ENCODE data around the gene AIMP2.

The AIMP2 gene

DNA sequence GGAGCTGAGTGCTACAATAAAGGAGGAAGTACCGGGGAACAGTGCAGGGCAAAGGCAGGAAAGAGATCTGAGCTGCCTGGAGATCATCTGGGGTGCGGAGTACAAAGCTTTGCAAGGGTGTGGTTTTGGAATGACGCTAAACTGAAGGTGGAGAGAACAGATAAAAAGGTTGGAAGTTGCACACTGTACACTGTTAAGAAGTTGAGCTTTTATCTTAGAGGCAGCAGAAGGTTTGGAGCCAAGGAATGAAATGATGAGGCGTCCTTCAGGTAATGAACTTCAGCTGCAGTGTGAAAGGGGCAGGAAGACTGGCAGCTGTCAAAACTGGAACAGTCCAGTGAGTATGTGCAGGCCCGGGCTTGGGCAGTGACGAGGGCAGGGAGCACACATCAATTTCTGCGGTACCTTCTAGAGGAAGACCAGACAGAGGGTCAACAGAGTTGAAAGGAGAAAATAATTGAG is 14.9 kb downstream of the AIMP2 start:
- TF ChIP-seq CTCF (IDR thresholded peaks at IDR 0.05) = no peak
- no peak for TF ChIP-seq ZFX (IDR thresholded peaks at IDR 0.05; ENCODE audit: borderline replicate concordance)
- H3K27ac ChIP-seq = peak overlapping the region; percentile 21; the same call in 1 of the 2 replicates

DNA sequence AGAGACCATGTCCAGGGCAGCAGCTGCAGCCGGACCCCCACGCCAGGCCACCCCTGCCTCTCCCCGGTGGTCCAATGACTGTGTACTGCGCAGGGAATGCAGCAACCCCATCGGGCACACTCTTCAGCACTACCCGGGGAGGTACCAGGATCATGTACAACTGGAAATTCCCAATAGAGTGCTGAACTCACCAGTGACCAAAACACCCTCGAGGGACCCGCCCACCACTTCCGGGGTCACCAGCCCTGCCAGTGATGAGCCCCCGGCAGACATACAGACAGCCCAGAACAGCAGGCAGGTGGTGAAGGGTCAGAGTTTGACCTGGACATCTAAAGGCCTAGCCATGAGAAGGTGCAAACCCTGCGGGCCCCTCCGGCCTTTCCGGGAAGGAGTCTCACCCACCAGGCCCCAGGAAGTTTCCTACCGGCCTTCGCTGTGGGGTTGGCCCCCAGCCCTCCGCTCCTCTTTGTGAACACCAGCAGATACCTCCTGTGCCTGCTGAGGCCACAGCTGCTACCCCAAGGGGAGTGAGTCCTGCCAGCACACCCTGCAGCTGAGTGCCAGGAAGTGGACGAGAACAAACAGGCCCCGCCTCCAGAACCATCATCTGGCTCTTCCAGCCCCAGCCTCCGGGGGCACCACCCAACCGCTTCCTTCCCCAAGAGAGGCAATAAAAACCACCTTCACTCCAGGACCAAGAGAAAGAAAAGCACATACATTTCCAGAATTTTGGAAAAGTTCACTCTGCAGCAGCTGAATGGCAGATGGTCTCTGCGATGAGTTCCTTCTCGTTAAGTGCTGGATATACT is 17.1 kb downstream of the AIMP2 start:
- H3K27ac ChIP-seq = peak overlapping the region; percentile 8; the same call in 1 of the 2 replicates
- TF ChIP-seq ZFX (IDR thresholded peaks at IDR 0.05; ENCODE audit: borderline replicate concordance) = no peak
- TF ChIP-seq CTCF (IDR thresholded peaks at IDR 0.05) = peak; percentile 62

GRCh38 chr7:6026820-6027311 is 17.8 kb downstream of the AIMP2 start:
- H3K27ac ChIP-seq = peak overlapping the region; percentile 8; the same call in 1 of the 2 replicates
- no peak for TF ChIP-seq CTCF (IDR thresholded peaks at IDR 0.05)
- TF ChIP-seq ZFX (IDR thresholded peaks at IDR 0.05; ENCODE audit: borderline replicate concordance) = no peak

DNA sequence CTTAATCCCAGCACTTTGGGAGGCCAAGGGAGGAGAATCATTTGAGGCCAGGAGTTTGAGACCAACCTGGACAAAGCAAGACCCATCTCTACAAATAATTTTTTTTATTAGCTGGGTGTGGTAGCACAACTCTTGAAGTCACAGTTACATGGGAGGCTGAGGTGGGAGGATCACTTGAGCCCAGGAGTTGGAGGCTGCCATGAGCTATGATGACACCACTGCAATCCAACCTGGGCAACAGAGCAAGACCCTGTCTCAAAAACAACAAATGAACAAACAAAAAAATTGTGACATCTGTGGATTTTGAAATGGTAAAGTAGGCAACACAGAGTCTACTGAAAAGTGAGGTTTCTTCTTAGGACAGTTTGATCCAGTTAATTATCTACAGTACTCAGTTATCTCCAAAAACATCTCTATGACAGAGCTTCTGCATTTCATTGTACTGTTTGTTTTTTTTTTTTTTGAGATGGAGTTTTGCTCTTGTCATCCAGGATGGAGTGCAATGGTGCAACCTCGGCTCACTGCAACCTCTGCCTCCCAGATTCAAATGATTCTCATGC is 18.8 kb downstream of the AIMP2 start:
- H3K27ac ChIP-seq = peak overlapping the region; percentile 14; the same call in 1 of the 2 replicates
- no peak for TF ChIP-seq ZFX (IDR thresholded peaks at IDR 0.05; ENCODE audit: borderline replicate concordance)
- no peak for TF ChIP-seq CTCF (IDR thresholded peaks at IDR 0.05)

DNA sequence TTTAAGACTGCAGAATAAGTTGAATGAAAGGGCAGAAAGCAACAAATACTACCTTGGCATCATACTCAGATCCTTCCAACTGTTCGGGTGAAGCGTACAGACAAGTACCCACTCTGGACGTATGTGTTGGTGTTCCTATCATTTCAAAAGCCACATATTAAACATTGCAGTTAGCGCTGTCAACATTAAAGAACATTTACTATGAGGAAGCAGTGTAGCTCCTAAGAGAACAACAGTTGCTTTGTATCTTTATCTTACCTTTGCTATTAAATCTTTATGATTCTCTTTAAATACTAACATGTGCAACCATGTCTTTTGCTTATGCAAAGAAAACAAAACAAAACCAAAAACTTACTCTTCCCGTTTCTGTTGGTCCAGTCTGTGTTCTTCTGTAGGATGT is 19.5 kb downstream of the AIMP2 start:
- no peak for TF ChIP-seq ZFX (IDR thresholded peaks at IDR 0.05; ENCODE audit: borderline replicate concordance)
- TF ChIP-seq CTCF (IDR thresholded peaks at IDR 0.05) = no peak
- peak overlapping the region; percentile 14; the same call in 1 of the 2 replicates for H3K27ac ChIP-seq

- TF ChIP-seq ZFX (IDR thresholded peaks at IDR 0.05; ENCODE audit: borderline replicate concordance) = no peak
- TF ChIP-seq CTCF (IDR thresholded peaks at IDR 0.05) = no peak
- H3K27ac ChIP-seq = no peak within 1 kb of the TSS
Measured at GRCh38 chr7:6030988-6031387, 21.9 kb downstream of the AIMP2 start, which contains the start of gene ANKRD61. ANKRD61 (plus strand) TSS chr7:6031376; CDS start chr7:6031376, 0 bp downstream.

GRCh38 chr7:6031567-6031966 is 22.5 kb downstream of the AIMP2 start:
- no peak for TF ChIP-seq CTCF (IDR thresholded peaks at IDR 0.05)
- no peak for TF ChIP-seq ZFX (IDR thresholded peaks at IDR 0.05; ENCODE audit: borderline replicate concordance)
- H3K27ac ChIP-seq = no peak overlapping the region

All from 22Rv1 (cell line).